SK-N-SH (cell line): ENCODE data around the gene RBM18. TPM values are rescaled to one million over a fixed set of nuclear protein-coding genes. Genes with fewer than 3 reads are reported as not detected.

Experiments
- CTCF ChIA-PET: fragments of 300-600, 350-600 bp; formaldehyde crosslinking; extraction: SDS; loops from one replicate; lab custom pipeline; 2021; lab: Yijun Ruan, JAX
- POLR2A ChIA-PET: fragments of 350-600 bp; sonication (Branson Sonifier 250); formaldehyde crosslinking; extraction: SDS; loops from one replicate; lab custom pipeline; 2020; ENCODE audit warnings: antibody characterized with exemption, inconsistent platforms; lab: Yijun Ruan, JAX
- DNase-seq: peaks from one replicate; pipeline ENCODE4 v3.0.0; 2012
- H2AFZ ChIP-seq: fragments of 200-600 bp; sonication (generic); 2 replicates; pipeline ENCODE4 v1.8.1; 2016; ENCODE audit warnings: antibody characterized with exemption, mild to moderate bottlenecking, low read depth
- H3F3A ChIP-seq: fragments of 200-600 bp; sonication (generic); replicated peaks from 2 replicates; pipeline ENCODE3; 2016; ENCODE audit warnings: antibody characterized with exemption, mild to moderate bottlenecking; ENCODE audit not compliant: insufficient read depth
- H3K27ac ChIP-seq, 2 experiments: fragments of 200-500 bp in 1 of 2; fragments of 200-600 bp in 1 of 2; sonication (Bioruptor generic) in 1 of 2; sonication (generic), shearing (Covaris generic) in 1 of 2; 2 replicates each; pipeline versions ENCODE4 v1.5.1 to v1.6.1; 2014 to 2016; ENCODE audit warnings: low read depth in 2 of 2, inconsistent platforms in 1 of 2, low read length in 1 of 2, mild to moderate bottlenecking in 1 of 2, mixed read lengths in 1 of 2
- H3K27me3 ChIP-seq: fragments of 200-600 bp; sonication (generic), shearing (Covaris generic); 2 replicates; pipeline ENCODE4 v1.6.1; 2016; ENCODE audit warnings: mixed run types; ENCODE audit not compliant: insufficient read depth
- H3K36me3 ChIP-seq, 2 experiments: fragments of 200-500 bp in 1 of 2; fragments of 200-600 bp in 1 of 2; sonication (Bioruptor generic) in 1 of 2; sonication (generic) in 1 of 2; replicated peaks in 1 of 2; 2 replicates each; pipeline versions ENCODE3 to v1.5.1; 2014 to 2016; ENCODE audit warnings: low read length in 1 of 2, mild to moderate bottlenecking in 1 of 2; ENCODE audit not compliant: insufficient read depth in 2 of 2, control insufficient read depth in 1 of 2
- H3K4me1 ChIP-seq, 2 experiments: fragments of 200-500 bp in 1 of 2; fragments of 200-600 bp in 1 of 2; sonication (Bioruptor generic) in 1 of 2; sonication (generic), shearing (Covaris generic) in 1 of 2; 2 replicates each; pipeline versions ENCODE4 v1.5.1 to v1.6.1; 2014 to 2016; ENCODE audit warnings: low read depth in 1 of 2, low read length in 1 of 2, mixed run types in 1 of 2; ENCODE audit not compliant: insufficient read depth in 2 of 2, control insufficient read depth in 1 of 2
- H3K4me2 ChIP-seq: fragments of 200-600 bp; sonication (generic), shearing (Covaris generic); 2 replicates; pipeline ENCODE4 v1.6.1; 2017; ENCODE audit warnings: mixed run types
- H3K4me3 ChIP-seq, 2 experiments: fragments of 200-500 bp in 1 of 2; fragments of 200-600 bp in 1 of 2; sonication (Bioruptor generic) in 1 of 2; sonication (generic), shearing (Covaris generic) in 1 of 2; 2 replicates each; pipeline versions ENCODE4 v1.5.1 to v1.8.1; 2014 to 2016; ENCODE audit warnings: low read depth in 2 of 2, inconsistent platforms in 1 of 2, low read length in 1 of 2, mild to moderate bottlenecking in 1 of 2, mixed read lengths in 1 of 2, moderate library complexity in 1 of 2
- H3K79me2 ChIP-seq: fragments of 200-600 bp; sonication (generic); 2 replicates; pipeline ENCODE4 v1.8.1; 2017; ENCODE audit warnings: mild to moderate bottlenecking; ENCODE audit not compliant: insufficient read depth
- H3K9ac ChIP-seq: fragments of 200-600 bp; sonication (generic); 2 replicates; pipeline ENCODE4 v1.6.1; 2017; ENCODE audit warnings: mixed run types
- H3K9me2 ChIP-seq: fragments of 200-600 bp; sonication (generic); 2 replicates; pipeline ENCODE4 v1.6.1; 2017; ENCODE audit warnings: mixed run types
- H3K9me3 ChIP-seq: fragments of 200-600 bp; sonication (generic); 2 replicates; pipeline ENCODE4 v1.6.1; 2017; ENCODE audit warnings: mixed run types, mild to moderate bottlenecking, moderate library complexity
- H4K20me1 ChIP-seq: fragments of 200-600 bp; sonication (generic); 2 replicates; pipeline ENCODE4 v1.6.1; 2017; ENCODE audit warnings: mild to moderate bottlenecking, mixed run types; ENCODE audit not compliant: insufficient read depth
- EZH2phosphoT487 ChIP-seq: fragments of 200-600 bp; sonication (generic); IDR thresholded peaks from 2 replicates; pipeline ENCODE4 v1.6.1; 2017; ENCODE audit warnings: low read depth, mixed run types, mild to moderate bottlenecking, antibody characterized with exemption, moderate library complexity, borderline replicate concordance
- FOXM1 ChIP-seq: IDR thresholded peaks from 2 replicates; pipeline ENCODE4 v1.4.0; 2012; ENCODE audit warnings: low read depth, mild to moderate bottlenecking
- GABPA ChIP-seq: IDR thresholded peaks from 2 replicates; pipeline ENCODE4 v1.4.0; 2012; ENCODE audit warnings: low read depth, mild to moderate bottlenecking
- GATA2 ChIP-seq: sonication (generic); formaldehyde crosslinking; IDR thresholded peaks from 2 replicates; pipeline ENCODE4 v1.5.0; 2020; ENCODE audit warnings: mild to moderate bottlenecking, missing genetic modification reagents
- MAX ChIP-seq: IDR thresholded peaks from 2 replicates; pipeline ENCODE4 v1.4.0; 2012; ENCODE audit warnings: low read depth
- MEF2A ChIP-seq: IDR thresholded peaks from 2 replicates; pipeline ENCODE4 v1.4.0; 2012; ENCODE audit warnings: low read depth, borderline replicate concordance
- PBX3 ChIP-seq: IDR thresholded peaks from 2 replicates; pipeline ENCODE4; 2012
- POLR2AphosphoS5 ChIP-seq: IDR thresholded peaks from 2 replicates; pipeline ENCODE4 v1.6.1; 2012; ENCODE audit warnings: low read depth, low read length
- RCOR1 ChIP-seq: fragments of 150-350 bp; IDR thresholded peaks from 2 replicates; pipeline ENCODE4 v1.6.1; 2017; ENCODE audit warnings: antibody characterized with exemption, low read length
- REST ChIP-seq: IDR thresholded peaks from 2 replicates; pipeline ENCODE4 v1.6.1; 2012; ENCODE audit warnings: mild to moderate bottlenecking, low read depth, low read length, moderate library complexity
- RFX5 ChIP-seq: IDR thresholded peaks from 2 replicates; pipeline ENCODE4 v1.6.1; 2012; ENCODE audit warnings: mild to moderate bottlenecking, improper control_type of control experiment, low read length
- RXRA ChIP-seq: IDR thresholded peaks from 2 replicates; pipeline ENCODE4 v1.4.0; 2012; ENCODE audit warnings: low read depth, mild to moderate bottlenecking, borderline replicate concordance
- SIN3A ChIP-seq: IDR thresholded peaks from 2 replicates; pipeline ENCODE4 v1.6.1; 2012; ENCODE audit warnings: low read depth, mild to moderate bottlenecking, low read length, moderate library complexity, borderline replicate concordance
- SMC3 ChIP-seq: IDR thresholded peaks from 2 replicates; pipeline ENCODE4 v1.6.1; 2012; ENCODE audit warnings: low read depth, low read length, improper control_type of control experiment
- USF1 ChIP-seq: IDR thresholded peaks from 2 replicates; pipeline ENCODE4 v1.4.0; 2012; ENCODE audit warnings: low read depth, borderline replicate concordance
- WGBS: methylation state at CpG from one replicate; pipeline ENCODE4 v1.1.6; 2017; ENCODE audit warnings: low lambda C conversion rate; 5-methylcytosine and 5-hydroxymethylcytosine counted together
- polyA plus RNA-seq, 3 experiments: library from polyadenylated mRNA; depleted of rRNA; stranded (reverse); fragments of >200 nt; gene quantifications; 2 replicates each; pipeline ENCODE4 v1.2.3, GENCODE V29; 2012

RBM18 gene
- polyA plus RNA-seq, 1 of the 3 experiments (the other 2 are of a cell fraction) = 8.2 TPM

- Histone ChIP-seq H3K9me2 (no peaks in the 10 kb centered on the region), H3K9ac (no peak overlapping the region), H3F3A (no peaks in the 10 kb centered on the region), H3K4me2 (no peak overlapping the region), H2AFZ (no peak overlapping the region), H3K4me3 (no peak overlapping the region), H3K9me3 (no peaks in the 10 kb centered on the region), H3K4me1 (no peaks in the 10 kb centered on the region), H3K27ac (no peak overlapping the region), H4K20me1 (no peaks in the 10 kb centered on the region), H3K27me3 (peaks cover 39% of the 10 kb centered on the region), H3K79me2 (no peaks in the 10 kb centered on the region), H3K36me3 (peaks cover under 1 to 1% of the 10 kb centered on the region in 2 experiments)
- POLR2A ChIA-PET = no interaction called here
- DNase-seq = no peak
- CTCF ChIA-PET = no interaction called here
- TF ChIP-seq GATA2 = no peak
- TF ChIP-seq EZH2phosphoT487 = no peak
- no peak for TF ChIP-seq MEF2A
- TF ChIP-seq REST = no peak
- no peak for TF ChIP-seq RXRA
- no peak for TF ChIP-seq SMC3
- TF ChIP-seq RFX5 = no peak
- TF ChIP-seq RCOR1 = no peak
- no peak for TF ChIP-seq USF1
- TF ChIP-seq GABPA = no peak
- no peak for TF ChIP-seq POLR2AphosphoS5
- TF ChIP-seq MAX = no peak
- WGBS = 76% methylated on average over 7 of the region's 7 CpGs
These were observed 30.5 kb downstream of the RBM18 start for GRCh38 chr9:122234022-122234748.

- no peaks in the 10 kb centered on the region for H3F3A ChIP-seq
- DNase-seq = no peak
- H4K20me1 ChIP-seq = no peaks in the 10 kb centered on the region
- peaks cover 0 to 4% of the 10 kb centered on the region in 2 experiments; a peak in 1 of 4 replicates for H3K4me1 ChIP-seq
- no peaks in the 10 kb centered on the region for H3K36me3 ChIP-seq
- no peak overlapping the region for H3K9ac ChIP-seq
- TF ChIP-seq PBX3 (no peak), SIN3A (no peak), FOXM1 (no peak)
- no peak overlapping the region for H3K4me2 ChIP-seq
- no peak overlapping the region for H2AFZ ChIP-seq
- ChIA-PET CTCF (no interaction called here), POLR2A (no interaction called here)
- H3K79me2 ChIP-seq = no peaks in the 10 kb centered on the region
- no peaks in the 10 kb centered on the region for H3K9me2 ChIP-seq
- no peaks in the 10 kb centered on the region for H3K9me3 ChIP-seq
- no peak overlapping the region for H3K27ac ChIP-seq
- 49% methylated on average over 6 of the region's 6 CpGs for WGBS
- peaks cover 50% of the 10 kb centered on the region for H3K27me3 ChIP-seq
- H3K4me3 ChIP-seq = no peak overlapping the region
These were observed 31.8 kb downstream of the RBM18 start for GRCh38 chr9:122232796-122233306.
